ENCODE measurements around the gene OR4X1. TPM values are rescaled to one million over a fixed set of nuclear protein-coding genes. Genes with fewer than 3 reads are reported as not detected.

The OR4X1 gene
- polyA plus RNA-seq, 1 donor from 2014 or later, result not detected

- no peaks in the 10 kb centered on the region for H4K20me1 ChIP-seq (ENCODE audit: insufficient read depth)
- H3K4me2 ChIP-seq (ENCODE audit: low read length), result no peak overlapping the region
- no peaks in the 10 kb centered on the region for H3K9me3 ChIP-seq (ENCODE audit: low read length)
- H3K9ac ChIP-seq (ENCODE audit: low read length), result no peak overlapping the region
- no peak overlapping the region for H3K4me3 ChIP-seq (ENCODE audit: low read length)
- no peak overlapping the region for H3K27ac ChIP-seq (ENCODE audit: low read length)
- no peaks in the 10 kb centered on the region for H3K79me2 ChIP-seq (replicated peaks; ENCODE audit: insufficient read depth, low read length)
- no peaks in the 10 kb centered on the region for H3K9me2 ChIP-seq (ENCODE audit: insufficient read depth, low read length)
- no peaks in the 10 kb centered on the region for H3K36me3 ChIP-seq (ENCODE audit: insufficient read depth, low read length)
- H3F3A ChIP-seq (ENCODE audit: insufficient read depth, low read length, poor library complexity, severe bottlenecking), result no peaks in the 10 kb centered on the region
- no peaks in the 10 kb centered on the region for H3K27me3 ChIP-seq (ENCODE audit: insufficient read depth, low read depth, low read length)
- no peak overlapping the region for H2AFZ ChIP-seq (ENCODE audit: low read depth, low read length)
- TF ChIP-seq SMC3 (conservative IDR thresholded peaks at IDR 0.05; ENCODE audit: poor library complexity) (no peak), CTCF (IDR thresholded peaks at IDR 0.05; ENCODE audit: poor library complexity, severe bottlenecking) (no peak), POLR2AphosphoS5 (IDR thresholded peaks at IDR 0.05) (no peak), EP300 (conservative IDR thresholded peaks at IDR 0.05; ENCODE audit: poor library complexity, severe bottlenecking) (no peak), TAF1 (IDR thresholded peaks at IDR 0.05; ENCODE audit: low read depth) (no peak), RAD21 (conservative IDR thresholded peaks at IDR 0.05) (no peak), MXI1 (conservative IDR thresholded peaks at IDR 0.05; ENCODE audit: poor library complexity, severe bottlenecking) (no peak), EZH2 (IDR thresholded peaks at IDR 0.05; ENCODE audit: borderline replicate concordance, insufficient read depth, low read length, poor library complexity, severe bottlenecking) (no peak)
- TF ChIP-seq, protein P1, sequence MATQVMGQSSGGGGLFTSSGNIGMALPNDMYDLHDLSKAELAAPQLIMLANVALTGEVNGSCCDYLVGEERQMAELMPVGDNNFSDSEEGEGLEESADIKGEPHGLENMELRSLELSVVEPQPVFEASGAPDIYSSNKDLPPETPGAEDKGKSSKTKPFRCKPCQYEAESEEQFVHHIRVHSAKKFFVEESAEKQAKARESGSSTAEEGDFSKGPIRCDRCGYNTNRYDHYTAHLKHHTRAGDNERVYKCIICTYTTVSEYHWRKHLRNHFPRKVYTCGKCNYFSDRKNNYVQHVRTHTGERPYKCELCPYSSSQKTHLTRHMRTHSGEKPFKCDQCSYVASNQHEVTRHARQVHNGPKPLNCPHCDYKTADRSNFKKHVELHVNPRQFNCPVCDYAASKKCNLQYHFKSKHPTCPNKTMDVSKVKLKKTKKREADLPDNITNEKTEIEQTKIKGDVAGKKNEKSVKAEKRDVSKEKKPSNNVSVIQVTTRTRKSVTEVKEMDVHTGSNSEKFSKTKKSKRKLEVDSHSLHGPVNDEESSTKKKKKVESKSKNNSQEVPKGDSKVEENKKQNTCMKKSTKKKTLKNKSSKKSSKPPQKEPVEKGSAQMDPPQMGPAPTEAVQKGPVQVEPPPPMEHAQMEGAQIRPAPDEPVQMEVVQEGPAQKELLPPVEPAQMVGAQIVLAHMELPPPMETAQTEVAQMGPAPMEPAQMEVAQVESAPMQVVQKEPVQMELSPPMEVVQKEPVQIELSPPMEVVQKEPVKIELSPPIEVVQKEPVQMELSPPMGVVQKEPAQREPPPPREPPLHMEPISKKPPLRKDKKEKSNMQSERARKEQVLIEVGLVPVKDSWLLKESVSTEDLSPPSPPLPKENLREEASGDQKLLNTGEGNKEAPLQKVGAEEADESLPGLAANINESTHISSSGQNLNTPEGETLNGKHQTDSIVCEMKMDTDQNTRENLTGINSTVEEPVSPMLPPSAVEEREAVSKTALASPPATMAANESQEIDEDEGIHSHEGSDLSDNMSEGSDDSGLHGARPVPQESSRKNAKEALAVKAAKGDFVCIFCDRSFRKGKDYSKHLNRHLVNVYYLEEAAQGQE (IDR thresholded peaks at IDR 0.05; ENCODE audit: borderline replicate concordance), result no peak
Measured at GRCh38 chr11:48261600-48261999, 2.1 kb upstream of the OR4X1 start.

DNA sequence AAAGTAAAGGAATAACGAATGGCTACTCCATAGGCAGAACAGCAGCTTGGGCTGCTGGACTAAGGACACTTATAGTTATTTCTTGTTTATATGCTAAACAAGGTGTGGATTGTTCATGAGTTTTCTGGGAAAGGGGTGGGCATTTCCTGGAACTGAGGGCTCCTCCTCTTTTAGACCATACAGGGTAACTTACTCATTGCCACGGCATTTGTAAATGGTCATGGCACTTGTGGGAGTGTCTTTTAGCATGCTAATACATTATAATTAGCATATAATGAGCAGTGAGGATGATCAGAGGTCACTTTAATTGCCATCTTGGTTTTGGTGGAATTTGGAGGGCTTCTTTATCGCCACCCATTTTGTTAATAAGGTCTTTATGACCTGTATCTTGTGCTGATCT is 7.0 kb downstream of the OR4X1 start:
- Histone ChIP-seq H3K9me2 (ENCODE audit: insufficient read depth, low read length) (no peaks in the 10 kb centered on the region), H3K9me3 (ENCODE audit: low read length) (no peaks in the 10 kb centered on the region), H3F3A (ENCODE audit: insufficient read depth, low read length, poor library complexity, severe bottlenecking) (no peaks in the 10 kb centered on the region), H4K20me1 (ENCODE audit: insufficient read depth) (no peaks in the 10 kb centered on the region), H3K9ac (ENCODE audit: low read length) (no peak overlapping the region), H3K27ac (ENCODE audit: low read length) (no peak overlapping the region), H3K27me3 (ENCODE audit: insufficient read depth, low read depth, low read length) (no peaks in the 10 kb centered on the region), H3K36me3 (ENCODE audit: insufficient read depth, low read length) (no peaks in the 10 kb centered on the region), H2AFZ (ENCODE audit: low read depth, low read length) (no peak overlapping the region), H3K4me2 (ENCODE audit: low read length) (no peak overlapping the region), H3K79me2 (replicated peaks; ENCODE audit: insufficient read depth, low read length) (no peaks in the 10 kb centered on the region), H3K4me3 (ENCODE audit: low read length) (no peak overlapping the region)
- TF ChIP-seq MXI1 (conservative IDR thresholded peaks at IDR 0.05; ENCODE audit: poor library complexity, severe bottlenecking) (no peak), TAF1 (IDR thresholded peaks at IDR 0.05; ENCODE audit: low read depth) (no peak), SMC3 (conservative IDR thresholded peaks at IDR 0.05; ENCODE audit: poor library complexity) (no peak), EZH2 (IDR thresholded peaks at IDR 0.05; ENCODE audit: borderline replicate concordance, insufficient read depth, low read length, poor library complexity, severe bottlenecking) (no peak), CTCF (IDR thresholded peaks at IDR 0.05; ENCODE audit: poor library complexity, severe bottlenecking) (no peak), EP300 (conservative IDR thresholded peaks at IDR 0.05; ENCODE audit: poor library complexity, severe bottlenecking) (no peak), POLR2AphosphoS5 (IDR thresholded peaks at IDR 0.05) (no peak), RAD21 (conservative IDR thresholded peaks at IDR 0.05) (no peak)
- TF ChIP-seq, protein P1 (IDR thresholded peaks at IDR 0.05; ENCODE audit: borderline replicate concordance), result no peak
